Ishikawa (cell line): Measurements from ENCODE around the gene TRIM24.

Experiments used
- CEBPB ChIP-seq: IDR thresholded peaks from 2 replicates; pipeline ENCODE4 v1.6.1; 2012
- CREB1 ChIP-seq: IDR thresholded peaks from 2 replicates; pipeline ENCODE4 v1.6.1; 2012; ENCODE audit warnings: low read depth
- EGR1 ChIP-seq: IDR thresholded peaks from 2 replicates; pipeline ENCODE4 v1.6.1; 2012
- EP300 ChIP-seq: IDR thresholded peaks from 2 replicates; pipeline ENCODE4 v1.6.1; 2012; ENCODE audit warnings: borderline replicate concordance
- FOXM1 ChIP-seq: IDR thresholded peaks from 2 replicates; pipeline ENCODE4 v1.6.1; 2012; ENCODE audit warnings: low read depth, borderline replicate concordance
- MAX ChIP-seq: IDR thresholded peaks from 2 replicates; pipeline ENCODE4 v1.6.1; 2012
- NFIC ChIP-seq: IDR thresholded peaks from 2 replicates; pipeline ENCODE4 v1.6.1; 2012
- RAD21 ChIP-seq: IDR thresholded peaks from 2 replicates; pipeline ENCODE4 v1.6.1; 2012; ENCODE audit warnings: low read depth
- REST ChIP-seq: IDR thresholded peaks from 2 replicates; pipeline ENCODE4 v1.6.1; 2012; ENCODE audit warnings: low read depth, mild to moderate bottlenecking
- TAF1 ChIP-seq: IDR thresholded peaks from 2 replicates; pipeline ENCODE4 v1.6.1; 2012; ENCODE audit warnings: low read depth, mild to moderate bottlenecking
- TCF12 ChIP-seq: IDR thresholded peaks from 2 replicates; pipeline ENCODE4 v1.6.1; 2012; ENCODE audit warnings: low read depth
- TEAD4 ChIP-seq: IDR thresholded peaks from 2 replicates; pipeline ENCODE4 v1.6.1; 2012
- USF1 ChIP-seq: IDR thresholded peaks from 2 replicates; pipeline ENCODE4 v1.6.1; 2012
- YY1 ChIP-seq: IDR thresholded peaks from 2 replicates; pipeline ENCODE4 v1.6.1; 2012; ENCODE audit warnings: low read depth
- ZBTB7A ChIP-seq: IDR thresholded peaks from 2 replicates; pipeline ENCODE4 v1.6.1; 2012; ENCODE audit warnings: low read depth

Gene TRIM24

GRCh38 chr7:138470391-138471157, 10.5 kb downstream of the TRIM24 start:
- TF ChIP-seq TEAD4 = no peak
- TF ChIP-seq YY1 = no peak
- no peak for TF ChIP-seq MAX
- no peak for TF ChIP-seq NFIC
- TF ChIP-seq RAD21 = no peak
- no peak for TF ChIP-seq EGR1
- TF ChIP-seq EP300 = no peak
- no peak for TF ChIP-seq FOXM1
- no peak for TF ChIP-seq CEBPB
- no peak for TF ChIP-seq TAF1
- TF ChIP-seq ZBTB7A = no peak
- no peak for TF ChIP-seq TCF12
- TF ChIP-seq REST = no peak
- no peak for TF ChIP-seq USF1
- no peak for TF ChIP-seq CREB1

- TF ChIP-seq CEBPB = no peak
Measured at GRCh38 chr7:138472292-138473079, 12.4 kb downstream of the TRIM24 start.

- TF ChIP-seq CEBPB (no peak), ZBTB7A (no peak), MAX (no peak), TAF1 (no peak), YY1 (no peak), EGR1 (no peak), EP300 (no peak), RAD21 (no peak), FOXM1 (no peak)
Measured at GRCh38 chr7:138475377-138475776, 15.3 kb downstream of the TRIM24 start.

GRCh38 chr7:138477081-138477578, 17.1 kb downstream of the TRIM24 start:
- TF ChIP-seq NFIC (no peak), TCF12 (no peak), USF1 (no peak), CEBPB (no peak), CREB1 (no peak), EP300 (no peak), RAD21 (no peak), TEAD4 (no peak), EGR1 (no peak), YY1 (no peak), ZBTB7A (no peak)

GRCh38 chr7:138477581-138477980, 17.5 kb downstream of the TRIM24 start:
- no peak for TF ChIP-seq NFIC
- TF ChIP-seq REST = no peak
- no peak for TF ChIP-seq FOXM1
- no peak for TF ChIP-seq YY1
- TF ChIP-seq TEAD4 = no peak
- TF ChIP-seq EGR1 = no peak
- no peak for TF ChIP-seq ZBTB7A
- TF ChIP-seq CEBPB = no peak
- TF ChIP-seq CREB1 = no peak
- no peak for TF ChIP-seq MAX
- no peak for TF ChIP-seq EP300
- TF ChIP-seq TAF1 = no peak
- no peak for TF ChIP-seq USF1
